ENCODE data around the gene ANKRD11. TPM values are rescaled to one million over a fixed set of nuclear protein-coding genes. Genes with fewer than 3 reads are reported as not detected.

The ANKRD11 gene
- total RNA-seq, 1 experiment from 2014 or later = 99.4 TPM

GRCh38 chr16:89270666-89271345 lies 219.6 kb downstream of the ANKRD11 start:
- ATAC-seq = no peak
- Histone ChIP-seq H3K27ac (ENCODE audit: low read length) (peak overlapping the region; percentile 59; the same call in 1 of the 2 replicates), H3K27me3 (ENCODE audit: control insufficient read depth, insufficient read depth, low read length) (no peaks in the 10 kb centered on the region), H3K36me3 (ENCODE audit: control insufficient read depth, insufficient read depth, low read length) (no peaks in the 10 kb centered on the region), H3K4me1 (ENCODE audit: control insufficient read depth, insufficient read depth, low read length) (peaks cover 29% of the 10 kb centered on the region), H3K4me3 (ENCODE audit: low read depth in 2 of 2, low read length in 2 of 2) (no peak overlapping the region), H3K9me3 (ENCODE audit: control insufficient read depth, insufficient read depth, low read depth, low read length) (no peaks in the 10 kb centered on the region)
- BruUV-seq (replicated peaks) = no TSS peak
- ChIA-PET POLR2A (no interaction called here), CTCF (interaction anchor here (0.7 kb wide), 1 partner anchor 196 kb away, joined by 3 read pairs; no protein-coding TSS in a partner anchor)
- TF ChIP-seq SIN3A (IDR thresholded peaks at IDR 0.05; ENCODE audit: borderline replicate concordance, insufficient read depth, low read depth, low read length) = no peak
- no peak for TF ChIP-seq TCF7L2 (IDR thresholded peaks at IDR 0.05; ENCODE audit: low read depth, low read length)
- no peak for TF ChIP-seq POLR2AphosphoS5 (IDR thresholded peaks at IDR 0.05; ENCODE audit: low read depth, low read length)
- TF ChIP-seq REST (IDR thresholded peaks at IDR 0.05; ENCODE audit: insufficient read depth in 1 of 2, low read depth in 2 of 2, low read length in 1 of 2) = no peak
- TF ChIP-seq CTCF (IDR thresholded peaks at IDR 0.05) = no peak
- in situ Hi-C loops (cut with HindIII; ENCODE audit: low pct_unique_long_range_greater_than_20kb, low sequenced_read_pairs) (no loop called here), intact Hi-C loops (cut with micrococcal nuclease; ENCODE audit: unreplicated experiment) (no loop called here)
- no peak for DNase-seq (ENCODE audit: low read depth, low spot score)

GRCh38 chr16:89269805-89270665 lies 220.3 kb downstream of the ANKRD11 start:
- peak overlapping the region; percentile 59 for H3K27ac ChIP-seq (ENCODE audit: low read length)
- no peaks in the 10 kb centered on the region for H3K27me3 ChIP-seq (ENCODE audit: control insufficient read depth, insufficient read depth, low read length)
- no peaks in the 10 kb centered on the region for H3K36me3 ChIP-seq (ENCODE audit: control insufficient read depth, insufficient read depth, low read length)
- in situ Hi-C loops (cut with HindIII; ENCODE audit: low pct_unique_long_range_greater_than_20kb, low sequenced_read_pairs) = no loop called here
- TF ChIP-seq TCF7L2 (IDR thresholded peaks at IDR 0.05; ENCODE audit: low read depth, low read length) = no peak
- TF ChIP-seq SIN3A (IDR thresholded peaks at IDR 0.05; ENCODE audit: borderline replicate concordance, insufficient read depth, low read depth, low read length) = no peak
- peaks cover 35% of the 10 kb centered on the region for H3K4me1 ChIP-seq (ENCODE audit: control insufficient read depth, insufficient read depth, low read length)
- DNase-seq (ENCODE audit: low read depth, low spot score) (no peak), ATAC-seq (peak; percentile 52)
- no peak overlapping the region for H3K4me3 ChIP-seq (ENCODE audit: low read depth in 2 of 2, low read length in 2 of 2)
- no TSS peak for BruUV-seq (replicated peaks)
- no peaks in the 10 kb centered on the region for H3K9me3 ChIP-seq (ENCODE audit: control insufficient read depth, insufficient read depth, low read depth, low read length)
- ChIA-PET CTCF (interaction anchor here (0.6 to 0.7 kb wide), 2 partner anchors 196 to 1820 kb away, joined by 3 read pairs; no protein-coding TSS in a partner anchor), POLR2A (no interaction called here)
- intact Hi-C loops (cut with micrococcal nuclease; ENCODE audit: unreplicated experiment) = no loop called here

Data from Panc1 (cell line).